ENCODE data around the gene JPH3.

The JPH3 gene

GRCh38 chr16:87602821-87603683 is 744 bp downstream of the JPH3 start:
- TF ChIP-seq CTCF (conservative IDR thresholded peaks at IDR 0.05) = no peak
- no peak for TF ChIP-seq ZFX (IDR thresholded peaks at IDR 0.05)
- H3K27ac ChIP-seq = no peak overlapping the region

GRCh38 chr16:87603684-87604633 is 1.7 kb downstream of the JPH3 start:
- H3K27ac ChIP-seq = no peak overlapping the region
- TF ChIP-seq CTCF (conservative IDR thresholded peaks at IDR 0.05) (no peak), ZFX (IDR thresholded peaks at IDR 0.05) (no peak)

- TF ChIP-seq CTCF (conservative IDR thresholded peaks at IDR 0.05) (no peak), ZFX (IDR thresholded peaks at IDR 0.05) (no peak)
- H3K27ac ChIP-seq = no peak overlapping the region
Measured at GRCh38 chr16:87604634-87605111, 2.4 kb downstream of the JPH3 start.

- no peak for TF ChIP-seq ZFX (IDR thresholded peaks at IDR 0.05)
- TF ChIP-seq CTCF (conservative IDR thresholded peaks at IDR 0.05) = no peak
- H3K27ac ChIP-seq = no peak overlapping the region
Measured at GRCh38 chr16:87607223-87607622, 4.9 kb downstream of the JPH3 start.

- TF ChIP-seq ZFX (IDR thresholded peaks at IDR 0.05) (no peak), CTCF (conservative IDR thresholded peaks at IDR 0.05) (no peak)
Measured at GRCh38 chr16:87607871-87608270, 5.6 kb downstream of the JPH3 start.

GRCh38 chr16:87608400-87608985 is 6.2 kb downstream of the JPH3 start:
- TF ChIP-seq ZFX (IDR thresholded peaks at IDR 0.05) = no peak
- TF ChIP-seq CTCF (conservative IDR thresholded peaks at IDR 0.05) = no peak

More at GRCh38 chr16:87607871-87608270, 5.6 kb downstream of the JPH3 start:
- H3K27ac ChIP-seq = no peak overlapping the region

More at GRCh38 chr16:87608400-87608985, 6.2 kb downstream of the JPH3 start:
- no peak overlapping the region for H3K27ac ChIP-seq

Measured in C4-2B (cell line).